Raji (cell line): Measurements from ENCODE around the gene WWOX.

ENCODE experiments used
- POLR2A ChIP-seq: IDR thresholded peaks from 2 replicates; pipeline ENCODE4 v1.6.1; 2011; ENCODE audit warnings: low read depth, low read length, control low read depth; ENCODE audit not compliant: insufficient read depth

Gene WWOX

DNA sequence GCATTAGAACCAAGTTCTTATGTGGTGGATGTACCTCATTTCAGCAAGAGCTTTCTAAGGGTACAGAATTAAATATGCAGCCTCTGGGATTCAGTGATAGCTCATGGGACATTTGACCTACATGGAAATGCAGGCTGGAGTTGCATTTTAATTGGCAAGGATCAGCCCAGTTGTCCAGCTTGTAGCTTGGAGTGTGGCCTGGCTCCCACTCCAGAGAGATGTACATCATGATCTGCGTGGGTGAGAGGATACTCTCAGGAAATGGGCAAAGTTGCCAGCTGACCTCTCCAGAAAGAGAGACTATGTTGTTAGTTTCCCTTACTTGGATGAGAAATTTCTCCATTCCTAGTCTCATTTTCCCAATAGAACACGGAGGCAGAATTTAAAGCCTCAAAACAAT lies 945.7 kb downstream of the WWOX start:
- no peak for TF ChIP-seq POLR2A

GRCh38 chr16:79047337-79047736 lies 947.9 kb downstream of the WWOX start:
- no peak for TF ChIP-seq POLR2A

DNA sequence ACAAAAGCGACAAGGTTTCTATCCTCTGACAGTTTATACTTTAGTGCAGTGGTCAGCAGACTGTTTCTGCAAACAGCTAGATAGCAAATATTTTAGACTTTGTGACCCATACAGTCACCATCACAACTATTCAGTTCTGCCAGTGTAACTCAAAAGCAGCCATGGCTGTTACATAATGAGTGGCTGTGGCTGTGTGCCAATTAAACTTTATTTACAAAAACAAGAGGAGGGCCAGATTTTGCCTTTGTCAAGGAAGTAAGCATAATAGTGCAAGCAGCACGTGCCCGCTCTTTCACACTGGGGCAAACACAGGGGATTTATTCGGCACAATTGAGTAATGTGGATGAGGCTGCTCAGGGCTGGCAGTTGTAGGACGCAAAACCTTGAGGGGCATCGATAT lies 949.6 kb downstream of the WWOX start:
- no peak for TF ChIP-seq POLR2A

- no peak for TF ChIP-seq POLR2A
Measured at GRCh38 chr16:79050063-79050462, 950.6 kb downstream of the WWOX start.

GRCh38 chr16:79051313-79051712 lies 951.9 kb downstream of the WWOX start:
- no peak for TF ChIP-seq POLR2A

GRCh38 chr16:79053577-79053976 lies 954.1 kb downstream of the WWOX start:
- no peak for TF ChIP-seq POLR2A

DNA sequence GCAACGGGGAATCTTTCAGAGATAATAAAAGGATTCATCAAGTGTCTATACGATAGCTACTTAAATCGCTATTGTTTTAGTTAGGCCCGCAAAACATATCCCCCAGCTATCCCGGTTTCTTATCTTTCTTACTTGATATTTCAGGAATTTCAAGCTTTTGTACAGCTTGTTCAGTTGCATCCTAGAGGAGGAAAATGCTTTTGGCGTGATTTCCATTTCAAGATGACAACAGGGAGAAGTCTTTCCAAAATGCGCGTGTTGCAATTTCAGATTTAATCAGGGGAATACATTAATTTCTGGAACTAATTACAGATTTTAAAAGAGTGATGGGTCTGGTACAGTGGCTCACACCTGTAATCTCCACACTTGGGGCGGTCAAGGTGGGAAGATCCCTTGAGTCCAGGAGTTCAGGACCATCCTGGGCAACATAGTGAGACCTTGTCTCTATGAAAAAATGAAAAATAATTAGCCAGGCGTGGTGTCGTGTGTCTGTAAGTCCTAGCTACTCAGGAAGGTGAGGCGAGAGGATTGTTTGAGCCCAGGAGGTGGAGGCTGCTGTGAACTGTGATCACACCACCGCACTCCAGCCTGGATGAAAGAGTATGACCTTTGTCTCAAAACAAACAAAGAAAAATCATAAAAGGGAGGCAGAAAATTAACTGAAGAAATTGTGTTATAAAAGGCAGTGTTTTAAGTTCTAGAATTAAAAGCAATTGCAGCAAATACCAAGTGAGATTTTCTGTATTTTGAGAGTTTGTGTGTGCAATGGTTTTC lies 954.9 kb downstream of the WWOX start:
- no peak for TF ChIP-seq POLR2A

- TF ChIP-seq POLR2A: no peak
Measured at GRCh38 chr16:79055251-79055970, 956.0 kb downstream of the WWOX start.

GRCh38 chr16:79061181-79061580 lies 961.7 kb downstream of the WWOX start:
- no peak for TF ChIP-seq POLR2A

DNA sequence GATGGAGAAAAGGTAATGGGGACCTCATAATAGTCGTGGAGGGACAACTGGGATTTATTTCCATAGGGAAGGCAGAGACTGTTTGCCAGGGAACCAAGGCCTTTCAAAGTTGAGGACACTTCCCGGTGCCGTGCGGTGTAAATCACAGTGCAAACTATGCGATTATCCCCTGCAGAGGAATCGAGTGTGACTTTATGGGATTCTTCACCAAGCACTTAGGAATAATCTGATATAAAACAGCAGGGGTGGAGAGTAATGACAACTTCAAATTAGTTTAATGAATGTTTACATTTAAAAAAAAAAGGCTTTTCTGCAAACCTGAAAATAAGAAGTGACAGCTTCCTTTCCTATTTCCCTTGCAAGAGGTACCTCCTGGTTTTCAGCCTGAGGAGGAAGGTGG lies 962.9 kb downstream of the WWOX start:
- TF ChIP-seq POLR2A: no peak

DNA sequence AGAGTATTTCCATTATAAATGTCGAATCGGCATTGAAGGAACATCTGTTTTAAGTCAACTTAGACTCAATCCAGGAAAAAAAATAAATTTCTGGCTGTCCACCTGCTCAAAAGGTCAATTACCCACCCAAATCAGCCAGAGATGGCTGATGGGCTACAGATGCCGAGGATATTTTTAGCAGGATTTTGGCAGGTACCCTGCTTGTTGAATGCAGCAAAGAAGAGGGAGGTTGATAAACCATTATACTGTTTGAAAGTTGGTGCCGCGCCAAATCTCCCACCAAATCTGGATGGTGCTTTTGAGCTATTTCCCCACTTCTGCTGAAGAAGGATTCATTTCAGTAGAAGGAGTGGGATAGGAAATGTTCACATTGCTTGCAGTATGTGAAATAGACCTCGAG lies 963.4 kb downstream of the WWOX start:
- TF ChIP-seq POLR2A: no peak

DNA sequence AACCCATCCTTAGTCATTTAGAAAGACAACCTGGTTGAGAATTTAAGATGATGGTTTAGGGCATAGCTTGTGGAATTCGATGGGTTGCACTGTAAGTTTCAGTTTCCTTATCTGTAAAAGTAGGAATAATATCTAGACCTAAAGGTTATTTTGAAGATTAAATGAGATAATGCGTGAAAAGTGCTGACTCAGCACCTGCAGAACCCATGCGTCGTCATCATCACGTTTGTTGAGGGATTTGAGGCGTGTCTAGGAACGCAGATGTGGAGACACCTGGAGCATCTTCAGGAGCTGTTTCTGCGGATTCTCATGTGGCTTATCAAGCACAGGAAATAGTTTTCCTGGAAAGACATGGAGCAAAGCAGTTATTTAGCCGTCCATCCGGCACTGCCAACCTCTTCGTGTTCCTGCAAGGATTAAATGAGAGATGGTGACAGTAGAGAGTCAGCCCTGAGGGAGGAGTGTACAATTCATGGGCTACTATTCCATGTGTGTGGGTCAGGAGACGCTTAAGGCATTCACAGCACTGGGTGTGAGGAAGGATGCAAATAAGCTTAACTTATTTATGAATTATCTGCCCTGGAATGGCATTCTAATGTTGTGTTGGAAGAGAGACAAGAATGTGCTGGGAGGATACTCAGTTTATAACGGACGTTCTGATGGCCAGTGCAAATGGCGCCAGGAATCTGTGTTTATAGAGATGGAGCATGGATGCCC lies 965.0 kb downstream of the WWOX start:
- no peak for TF ChIP-seq POLR2A

GRCh38 chr16:79066561-79066960 lies 967.1 kb downstream of the WWOX start:
- TF ChIP-seq POLR2A: no peak

DNA sequence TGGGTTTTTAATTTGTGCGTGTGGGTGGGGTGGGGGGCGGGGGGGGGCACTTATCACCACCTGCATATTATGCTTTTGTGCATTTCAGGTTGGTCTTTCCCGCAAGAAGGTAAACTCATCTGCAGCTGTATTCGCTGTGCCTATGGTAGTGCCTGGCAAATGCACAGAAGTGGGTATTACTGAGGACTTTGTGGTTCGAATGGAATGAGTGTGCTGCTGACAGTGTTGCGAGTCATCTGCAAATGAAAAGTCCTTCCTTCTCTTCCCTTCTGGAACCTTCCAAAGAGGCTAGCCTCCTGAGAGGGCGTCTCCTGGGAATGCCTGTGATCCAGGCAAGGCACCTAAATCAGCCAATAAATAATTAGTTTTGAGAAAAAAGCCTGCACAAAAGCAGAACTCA lies 968.1 kb downstream of the WWOX start:
- TF ChIP-seq POLR2A: no peak

- no peak for TF ChIP-seq POLR2A
Measured at GRCh38 chr16:79069121-79069520, 969.7 kb downstream of the WWOX start.

DNA sequence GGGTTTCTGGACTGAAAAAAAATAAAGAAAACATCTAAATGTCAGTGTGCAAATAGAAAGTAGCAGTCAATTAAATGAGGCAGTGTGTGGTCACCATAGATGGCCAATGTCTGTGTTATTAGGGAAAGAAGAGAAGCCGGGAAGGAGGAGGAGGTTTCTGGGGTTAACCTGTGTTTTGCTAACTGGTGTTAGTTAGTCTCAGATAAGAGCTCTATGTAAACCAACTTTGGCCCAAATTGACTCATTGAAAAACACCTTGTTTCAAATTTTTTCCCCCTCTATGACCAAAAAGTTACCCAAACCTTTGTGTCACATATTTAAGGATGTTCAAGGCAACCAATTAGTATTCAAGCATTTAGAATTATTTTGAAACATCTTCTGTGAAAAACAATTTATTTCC lies 970.2 kb downstream of the WWOX start:
- no peak for TF ChIP-seq POLR2A
